ENCODE data around the gene EXD3.
"Not testable (repeated sequence)": the region's sequence is repeated elsewhere in the genome, so short reads cannot be mapped to it uniquely, and the experiment has no call there.

EXD3 gene

DNA sequence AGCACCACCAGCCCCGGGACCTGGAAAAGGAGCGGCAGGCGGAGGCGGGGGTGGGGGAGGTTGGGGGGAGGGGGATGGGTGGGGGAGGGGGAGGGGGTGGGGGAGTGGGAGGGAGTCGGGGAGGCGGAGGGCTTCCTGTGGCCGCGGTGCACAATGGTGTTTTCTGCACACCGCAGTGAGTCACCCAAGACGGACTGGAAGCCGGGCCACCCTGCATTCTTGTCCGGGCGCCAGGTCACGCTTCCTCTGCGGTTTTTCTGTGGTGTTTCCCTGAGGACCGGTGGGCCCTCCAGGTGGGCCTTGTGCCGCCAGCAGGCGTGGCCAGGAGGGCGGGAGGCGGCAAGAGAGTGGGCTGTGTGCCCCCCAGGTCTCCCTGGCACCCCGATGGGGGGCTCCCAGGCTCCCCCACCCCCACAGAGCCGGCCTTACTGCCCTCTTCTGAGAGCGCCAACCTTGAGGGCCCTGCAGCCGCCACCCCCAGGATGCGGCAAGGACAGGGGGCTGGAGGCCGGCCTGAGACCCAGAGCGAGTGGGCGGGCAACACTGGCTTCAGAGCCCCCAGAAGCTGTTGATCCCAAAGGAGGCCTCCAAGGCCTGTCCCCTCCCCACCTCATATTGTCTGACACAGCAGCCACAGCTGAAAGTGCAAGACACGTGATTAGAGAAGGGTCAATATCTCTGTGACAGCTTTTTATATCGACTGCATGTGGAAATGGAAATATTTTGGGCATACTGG lies 11.1 kb downstream of the EXD3 start:
- no peaks in the 10 kb centered on the region for H3K9me3 ChIP-seq
- H3K4me1 ChIP-seq: peaks cover 5% of the 10 kb centered on the region; the same call in 1 of the 2 replicates
- TF ChIP-seq, protein P1, sequence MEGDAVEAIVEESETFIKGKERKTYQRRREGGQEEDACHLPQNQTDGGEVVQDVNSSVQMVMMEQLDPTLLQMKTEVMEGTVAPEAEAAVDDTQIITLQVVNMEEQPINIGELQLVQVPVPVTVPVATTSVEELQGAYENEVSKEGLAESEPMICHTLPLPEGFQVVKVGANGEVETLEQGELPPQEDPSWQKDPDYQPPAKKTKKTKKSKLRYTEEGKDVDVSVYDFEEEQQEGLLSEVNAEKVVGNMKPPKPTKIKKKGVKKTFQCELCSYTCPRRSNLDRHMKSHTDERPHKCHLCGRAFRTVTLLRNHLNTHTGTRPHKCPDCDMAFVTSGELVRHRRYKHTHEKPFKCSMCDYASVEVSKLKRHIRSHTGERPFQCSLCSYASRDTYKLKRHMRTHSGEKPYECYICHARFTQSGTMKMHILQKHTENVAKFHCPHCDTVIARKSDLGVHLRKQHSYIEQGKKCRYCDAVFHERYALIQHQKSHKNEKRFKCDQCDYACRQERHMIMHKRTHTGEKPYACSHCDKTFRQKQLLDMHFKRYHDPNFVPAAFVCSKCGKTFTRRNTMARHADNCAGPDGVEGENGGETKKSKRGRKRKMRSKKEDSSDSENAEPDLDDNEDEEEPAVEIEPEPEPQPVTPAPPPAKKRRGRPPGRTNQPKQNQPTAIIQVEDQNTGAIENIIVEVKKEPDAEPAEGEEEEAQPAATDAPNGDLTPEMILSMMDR (IDR thresholded peaks at IDR 0.05; ENCODE audit: low read depth, low read length): no peak
- DNase-seq: no peak
- H3K36me3 ChIP-seq: no peaks in the 10 kb centered on the region
- no peak overlapping the region for H3K4me3 ChIP-seq (ENCODE audit: low read depth, low read length)
- no peaks in the 10 kb centered on the region for H3K27me3 ChIP-seq

DNA sequence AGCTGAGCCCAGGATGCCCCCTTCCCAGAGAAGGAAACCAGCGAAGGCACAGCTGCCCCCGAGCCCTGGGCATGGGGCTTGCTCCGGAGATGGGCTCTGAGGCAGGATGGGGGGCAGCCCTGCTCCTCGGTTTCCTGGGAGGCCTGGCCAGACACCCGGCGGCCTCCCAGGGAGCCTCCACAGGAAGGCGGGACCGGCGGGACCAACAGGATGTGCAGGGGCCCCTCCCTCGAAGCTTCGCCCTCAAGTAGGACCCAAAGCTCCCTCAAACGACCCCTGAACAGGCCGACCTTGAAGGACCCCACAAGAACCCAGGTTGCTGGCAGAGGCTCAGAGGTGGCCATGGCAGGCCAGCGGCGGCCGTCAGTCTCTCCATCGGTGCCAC lies 11.7 kb downstream of the EXD3 start:
- H3K9me3 ChIP-seq: no peaks in the 10 kb centered on the region
- TF ChIP-seq, protein P1 (IDR thresholded peaks at IDR 0.05; ENCODE audit: low read depth, low read length): no peak
- no peaks in the 10 kb centered on the region for H3K27me3 ChIP-seq
- H3K4me3 ChIP-seq (ENCODE audit: low read depth, low read length): no peak overlapping the region
- H3K4me1 ChIP-seq: peaks cover 5% of the 10 kb centered on the region; the same call in 1 of the 2 replicates
- no peak for DNase-seq
- H3K36me3 ChIP-seq: no peaks in the 10 kb centered on the region

GRCh38 chr9:137410891-137411249 lies 12.1 kb downstream of the EXD3 start:
- H3K27me3 ChIP-seq: no peaks in the 10 kb centered on the region
- H3K4me3 ChIP-seq (ENCODE audit: low read depth, low read length): no peak overlapping the region
- TF ChIP-seq, protein P1 (IDR thresholded peaks at IDR 0.05; ENCODE audit: low read depth, low read length): no peak
- no peaks in the 10 kb centered on the region for H3K36me3 ChIP-seq
- peaks cover 5% of the 10 kb centered on the region; the same call in 1 of the 2 replicates for H3K4me1 ChIP-seq
- no peaks in the 10 kb centered on the region for H3K9me3 ChIP-seq
- DNase-seq: no peak

- H3K4me1 ChIP-seq; H3K36me3 ChIP-seq; H3K9me3 ChIP-seq; H3K27me3 ChIP-seq; H3K4me3 ChIP-seq (ENCODE audit: low read depth, low read length); DNase-seq: not testable (repeated sequence)
These were observed 12.6 kb downstream of the EXD3 start for GRCh38 chr9:137410236-137410890.

DNA sequence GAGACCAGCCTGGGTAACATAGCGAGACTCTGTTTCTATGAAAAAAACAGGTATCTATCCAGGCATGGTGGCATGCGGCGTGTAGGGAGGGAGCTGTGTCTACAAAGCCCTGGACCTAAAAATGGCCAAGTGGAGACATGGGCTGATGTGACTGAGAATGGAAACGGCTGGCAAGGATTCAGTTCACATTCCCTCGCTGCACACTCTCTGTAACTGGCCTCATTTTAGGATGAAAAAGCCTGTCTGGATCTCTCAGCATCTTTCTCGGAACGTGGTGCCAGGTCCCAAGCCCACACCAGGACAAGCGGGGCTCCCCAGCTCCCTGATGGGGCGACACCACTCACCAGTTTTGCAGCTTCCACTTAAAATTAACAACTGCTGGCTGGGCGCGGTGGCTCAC lies 13.4 kb downstream of the EXD3 start:
- Histone ChIP-seq H3K4me3 (ENCODE audit: low read depth, low read length) (no peak overlapping the region), H3K9me3 (no peaks in the 10 kb centered on the region), H3K27me3 (no peaks in the 10 kb centered on the region), H3K4me1 (peaks cover 8% of the 10 kb centered on the region), H3K36me3 (no peaks in the 10 kb centered on the region)
- TF ChIP-seq, protein P1 (IDR thresholded peaks at IDR 0.05; ENCODE audit: low read depth, low read length): no peak
- DNase-seq: no peak

- Histone ChIP-seq H3K27me3 (no peaks in the 10 kb centered on the region), H3K4me3 (ENCODE audit: low read depth, low read length) (no peak overlapping the region), H3K4me1 (peaks cover 8% of the 10 kb centered on the region), H3K9me3 (no peaks in the 10 kb centered on the region), H3K36me3 (no peaks in the 10 kb centered on the region)
- DNase-seq: no peak
- TF ChIP-seq, protein P1 (IDR thresholded peaks at IDR 0.05; ENCODE audit: low read depth, low read length): no peak
These were observed 14.1 kb downstream of the EXD3 start for GRCh38 chr9:137408651-137409405.
